WERI-Rb-1 (cell line): ENCODE results near the gene RELN.
"Not testable (repeated sequence)": the region's sequence is repeated elsewhere in the genome, so short reads cannot be mapped to it uniquely, and the experiment has no call there.

Source experiments
- DNase-seq: peaks from one replicate; pipeline ENCODE4 v3.0.0-alpha.2; 2020
- H3K27ac ChIP-seq: fragments of 250-450 bp; sonication (Bioruptor Pico); 2 replicates; pipeline ENCODE4 v1.5.1; 2020; ENCODE audit warnings: mild to moderate bottlenecking, moderate library complexity
- H3K27me3 ChIP-seq: fragments of 250-450 bp; sonication (Bioruptor Pico); 2 replicates; pipeline ENCODE4 v1.5.1; 2021; ENCODE audit warnings: mild to moderate bottlenecking, low read depth, moderate library complexity; ENCODE audit not compliant: insufficient read depth, severe bottlenecking
- H3K36me3 ChIP-seq: fragments of 250-450 bp; sonication (Bioruptor Pico); 2 replicates; pipeline ENCODE4 v1.5.1; 2020; ENCODE audit warnings: mild to moderate bottlenecking, moderate library complexity
- H3K4me3 ChIP-seq: 2 replicates; pipeline ENCODE4 v1.5.1; 2011; ENCODE audit warnings: low read depth, mild to moderate bottlenecking, control low read depth, low read length
- H3K9me3 ChIP-seq: fragments of 250-450 bp; sonication (Bioruptor Pico); 2 replicates; pipeline ENCODE4 v1.5.1; 2021; ENCODE audit warnings: mild to moderate bottlenecking, moderate library complexity; ENCODE audit not compliant: severe bottlenecking
- CTCF ChIP-seq: IDR thresholded peaks from 2 replicates; pipeline ENCODE4 v1.5.1; 2011; ENCODE audit warnings: low read depth, mild to moderate bottlenecking, control low read depth, inconsistent platforms, low read length

The RELN gene

GRCh38 chr7:103784646-103785286 lies 204.7 kb downstream of the RELN start:
- TF ChIP-seq CTCF = no peak
- DNase-seq = no peak
- Histone ChIP-seq H3K9me3 (no peaks in the 10 kb centered on the region), H3K27me3 (no peaks in the 10 kb centered on the region), H3K27ac (no peak overlapping the region), H3K4me3 (no peak overlapping the region), H3K36me3 (no peaks in the 10 kb centered on the region)

- DNase-seq = no peak
- no peaks in the 10 kb centered on the region for H3K9me3 ChIP-seq
- no peak overlapping the region for H3K4me3 ChIP-seq
- H3K36me3 ChIP-seq = no peaks in the 10 kb centered on the region
- H3K27me3 ChIP-seq = no peaks in the 10 kb centered on the region
- no peak overlapping the region for H3K27ac ChIP-seq
- TF ChIP-seq CTCF = no peak
Measured at GRCh38 chr7:103781409-103781808, 208.0 kb downstream of the RELN start.

- not testable (repeated sequence) for H3K27me3 ChIP-seq, H3K27ac ChIP-seq, H3K36me3 ChIP-seq, H3K9me3 ChIP-seq, H3K4me3 ChIP-seq, DNase-seq
Measured at GRCh38 chr7:103780561-103780960, 208.9 kb downstream of the RELN start.

GRCh38 chr7:103777440-103777839 lies 212.0 kb downstream of the RELN start:
- Histone ChIP-seq H3K27me3 (no peaks in the 10 kb centered on the region), H3K27ac (no peak overlapping the region), H3K4me3 (no peak overlapping the region), H3K36me3 (no peaks in the 10 kb centered on the region), H3K9me3 (no peaks in the 10 kb centered on the region)
- no peak for DNase-seq
- TF ChIP-seq CTCF = no peak

GRCh38 chr7:103773726-103774125 lies 215.7 kb downstream of the RELN start:
- Histone ChIP-seq H3K36me3 (no peaks in the 10 kb centered on the region), H3K27ac (no peak overlapping the region), H3K27me3 (no peaks in the 10 kb centered on the region), H3K4me3 (no peak overlapping the region), H3K9me3 (no peaks in the 10 kb centered on the region)
- no peak for DNase-seq
- no peak for TF ChIP-seq CTCF

- DNase-seq = no peak
- no peak for TF ChIP-seq CTCF
- H3K36me3 ChIP-seq = no peaks in the 10 kb centered on the region
- no peak overlapping the region for H3K27ac ChIP-seq
- H3K9me3 ChIP-seq = no peaks in the 10 kb centered on the region
- H3K4me3 ChIP-seq = no peak overlapping the region
- H3K27me3 ChIP-seq = no peaks in the 10 kb centered on the region
Measured at GRCh38 chr7:103772171-103772773, 217.2 kb downstream of the RELN start.
